ENCODE data around the gene IL22RA2. TPM values are rescaled to one million over a fixed set of nuclear protein-coding genes. Genes with fewer than 3 reads are reported as not detected.

Gene IL22RA2
- polyA plus RNA-seq, 4 donors, result not detected

DNA sequence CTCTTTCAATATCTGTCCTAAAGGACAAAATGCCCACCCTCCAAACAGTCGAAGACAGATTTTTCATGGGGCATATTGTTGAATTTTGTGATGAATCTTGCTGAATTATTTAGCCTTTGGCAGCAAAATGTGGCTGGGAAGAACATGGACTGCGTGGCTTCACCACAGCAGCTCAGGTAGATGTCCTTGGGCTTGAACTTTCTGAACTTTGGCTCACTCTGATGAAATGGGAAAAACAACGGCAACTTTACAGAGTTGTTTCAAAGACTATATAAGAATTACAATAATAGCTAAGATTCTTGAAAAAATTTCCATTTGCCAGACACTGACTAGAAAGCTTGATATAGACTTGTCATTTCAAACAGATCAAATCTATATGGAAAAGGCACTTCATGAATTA lies 75.9 kb downstream of the IL22RA2 start:
- DNase-seq (ENCODE audit: low read depth in 4 of 4, low spot score in 2 of 4), result no peak

DNA sequence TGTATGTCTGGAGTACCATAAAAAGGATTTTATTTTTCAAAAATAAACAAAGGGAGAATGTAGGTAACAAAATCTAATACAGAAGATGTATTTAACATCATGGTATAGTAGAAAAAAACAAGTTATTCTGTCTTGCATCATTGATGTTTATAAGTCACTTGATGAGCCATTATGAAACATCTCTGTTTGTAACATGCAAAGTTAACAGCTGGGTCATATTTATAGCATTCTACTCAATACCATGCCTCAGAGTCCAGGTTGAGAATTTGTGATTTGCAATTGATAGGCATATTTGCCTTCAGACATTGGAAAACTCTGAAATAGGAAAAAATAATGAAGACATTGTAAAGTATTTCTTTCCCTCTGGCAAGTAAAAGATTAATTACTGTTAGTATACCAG lies 76.4 kb downstream of the IL22RA2 start:
- DNase-seq (ENCODE audit: low read depth in 4 of 4, low spot score in 2 of 4), result no peak

DNA sequence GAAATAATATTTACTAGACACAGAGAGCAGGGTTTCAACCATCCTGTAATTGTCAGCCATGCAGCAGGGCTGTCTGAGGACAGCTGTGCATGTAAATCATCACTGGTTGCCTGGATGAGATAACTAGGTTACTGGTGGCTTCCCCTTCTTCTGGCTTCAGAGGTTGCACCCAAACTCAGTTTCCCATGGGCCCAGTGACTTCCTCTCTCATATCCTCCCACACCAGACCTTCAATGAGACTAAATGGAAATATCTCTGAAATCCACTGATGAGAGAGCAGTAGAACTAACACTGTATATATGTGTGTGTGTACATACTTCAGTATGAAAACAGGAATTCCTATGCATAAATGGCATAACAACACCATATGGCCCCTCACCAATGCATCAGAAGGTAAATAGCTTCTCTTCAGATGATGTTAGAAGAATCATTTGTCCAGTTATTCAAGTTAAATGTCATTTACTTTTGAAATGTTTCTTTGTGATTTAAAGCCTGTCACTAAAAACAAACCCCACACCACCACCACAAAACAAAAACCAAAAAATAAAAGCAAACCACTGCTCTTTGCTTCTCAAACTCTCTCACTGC lies 77.7 kb downstream of the IL22RA2 start:
- DNase-seq (ENCODE audit: low read depth in 4 of 4, low spot score in 2 of 4), result no peak

DNA sequence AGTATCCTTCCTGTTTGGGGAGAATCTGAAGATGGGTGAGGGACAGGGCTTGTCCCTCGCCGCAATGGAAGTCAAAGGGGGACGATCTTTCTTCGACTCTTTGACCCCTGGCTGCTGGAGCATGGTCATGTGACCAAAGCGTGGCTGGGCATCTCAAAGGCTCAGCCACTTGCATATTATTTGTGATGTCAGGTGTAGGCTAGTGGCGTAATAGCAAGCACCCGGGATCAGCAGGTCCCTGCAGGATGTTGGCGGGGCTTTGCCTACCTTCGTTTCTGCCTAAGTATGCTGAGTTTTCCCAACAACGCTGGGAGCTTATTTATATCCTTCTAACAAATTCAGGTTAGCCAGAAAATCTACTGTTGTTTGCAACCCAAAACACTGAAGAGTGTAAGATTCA lies 78.4 kb downstream of the IL22RA2 start:
- no peak for DNase-seq (ENCODE audit: low read depth in 4 of 4, low spot score in 2 of 4)

DNA sequence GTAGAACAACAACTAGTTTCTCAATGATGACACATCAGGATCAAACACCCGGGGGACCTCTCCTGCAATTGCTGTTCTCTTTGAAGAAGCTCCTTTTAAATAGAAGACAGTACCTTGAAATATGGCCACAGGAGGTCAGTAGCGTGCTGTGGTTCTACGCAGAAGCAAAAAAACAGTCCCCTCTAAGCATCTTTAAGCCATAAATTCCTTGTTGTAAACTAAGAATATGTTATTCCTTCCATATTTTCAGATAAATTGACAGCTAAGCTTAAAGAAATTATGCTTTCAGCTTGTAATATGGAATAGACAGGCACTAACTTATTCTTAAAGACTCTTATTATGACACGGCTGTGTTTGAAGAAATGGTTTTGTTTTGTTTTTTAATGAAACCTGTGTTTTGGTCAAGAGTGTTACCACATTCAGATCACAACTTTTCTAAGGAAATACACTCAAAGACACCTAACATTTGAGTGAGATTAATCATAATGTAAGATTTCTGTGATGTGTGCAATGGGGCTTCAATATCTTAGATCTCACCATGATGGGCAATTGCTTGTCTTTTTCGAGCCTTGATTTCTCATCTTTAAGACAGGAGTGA lies 78.9 kb downstream of the IL22RA2 start:
- peak in 3 of 4 donors; percentile 36 to 47 (median 40) for DNase-seq (ENCODE audit: low read depth in 4 of 4, low spot score in 2 of 4)

Other genes with a start within 250 kb of the IL22RA2 start
- 1 to 10 TPM; 1.0 to 1.6 (median 1.5) TPM for gene IL20RA, start 128.7 kb downstream of the IL22RA2 start, polyA plus RNA-seq (ENCODE audit: insufficient read length in 4 of 4)
- gene IFNGR1, start 45.7 kb upstream of the IL22RA2 start, polyA plus RNA-seq (ENCODE audit: insufficient read length in 4 of 4), result 10 to 100 TPM; 52.0 to 69.5 (median 57.8) TPM

Measured in left renal cortex interstitium (tissue), 4 donors.